ENCODE data around the gene RBM25.
A peak's percentile ranks its signal among the peaks of the same experiment; 100 is the strongest.

RBM25 gene

GRCh38 chr14:73100334-73100733 is 42.0 kb downstream of the RBM25 start:
- Histone ChIP-seq H2BK5ac (ENCODE audit: low read depth, low read length, poor library complexity, severe bottlenecking) (no peak overlapping the region), H3K36me3 (ENCODE audit: control insufficient read depth in 1 of 2, insufficient read depth in 2 of 2, low read depth in 1 of 2, low read length in 2 of 2) (peaks cover 24 to 96% of the 10 kb centered on the region in 2 experiments), H3K4me1 (ENCODE audit: control insufficient read depth, insufficient read depth, low read depth, low read length) (no peaks in the 10 kb centered on the region), H3K4me3 (ENCODE audit: insufficient read depth in 1 of 2, low read depth in 1 of 2, low read length in 2 of 2) (no peak overlapping the region), H3K9ac (ENCODE audit: low read length) (no peak overlapping the region), H2BK120ac (ENCODE audit: low read depth, low read length) (no peak overlapping the region), H2BK15ac (ENCODE audit: low read depth, poor library complexity, severe bottlenecking) (no peak overlapping the region), H3K14ac (ENCODE audit: low read length in 2 of 2) (no peak overlapping the region), H2AK5ac (ENCODE audit: low read length, severe bottlenecking) (no peak overlapping the region), H4K8ac (ENCODE audit: low read length) (no peak overlapping the region), H3K18ac (ENCODE audit: low read depth in 1 of 2, low read length in 2 of 2) (no peak overlapping the region), H3K4me2 (ENCODE audit: low read length, poor library complexity, severe bottlenecking) (no peak overlapping the region), H3K27ac (ENCODE audit: low read length, poor library complexity, severe bottlenecking) (no peak overlapping the region), H3K4ac (ENCODE audit: low read depth in 1 of 2, low read length in 2 of 2) (no peak overlapping the region), H3K79me1 (replicated peaks; ENCODE audit: low read length, poor library complexity, severe bottlenecking) (peaks cover 19% of the 10 kb centered on the region), H4K91ac (ENCODE audit: low read length) (no peak overlapping the region), H3K9me3 (ENCODE audit: control insufficient read depth, low read length) (no peaks in the 10 kb centered on the region), H2AFZ (ENCODE audit: low read depth, low read length) (no peak overlapping the region), H2BK12ac (ENCODE audit: low read length in 2 of 2) (no peak overlapping the region), H3K23ac (ENCODE audit: low read length in 2 of 2) (no peak overlapping the region), H3K27me3 (ENCODE audit: control insufficient read depth in 1 of 2, insufficient read depth in 1 of 2, low read length in 2 of 2) (no peaks in the 10 kb centered on the region)
- WGBS: 99% methylated on average over 3 of the region's 4 CpGs
- no peak for DNase-seq

DNA sequence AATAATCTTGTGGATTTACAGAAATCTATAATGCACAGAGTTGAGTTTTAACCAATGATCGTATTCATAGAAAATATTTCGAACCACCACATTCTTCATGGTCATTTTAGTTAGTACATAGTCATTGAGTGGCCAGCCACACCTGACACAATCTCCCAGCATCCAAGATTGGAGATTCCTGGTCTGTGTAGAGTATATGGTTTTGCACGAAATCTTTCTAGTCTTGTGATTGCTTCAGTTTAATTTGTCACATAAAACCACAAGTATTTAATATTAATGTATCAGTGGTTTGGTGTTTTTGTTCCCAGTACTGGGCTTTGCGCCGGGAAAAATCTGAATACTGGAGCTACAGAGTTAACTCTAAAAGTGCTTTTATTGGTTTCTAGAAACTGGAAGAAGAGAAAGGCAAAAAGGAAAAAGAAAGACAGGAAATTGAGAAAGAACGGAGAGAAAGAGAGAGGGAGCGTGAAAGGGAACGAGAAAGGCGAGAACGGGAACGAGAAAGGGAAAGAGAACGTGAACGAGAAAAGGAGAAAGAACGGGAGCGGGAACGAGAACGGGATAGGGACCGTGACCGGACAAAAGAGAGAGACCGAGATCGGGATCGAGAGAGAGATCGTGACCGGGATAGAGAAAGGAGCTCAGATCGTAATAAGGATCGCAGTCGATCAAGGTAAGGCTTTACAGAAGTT is 44.6 kb downstream of the RBM25 start:
- Histone ChIP-seq H2BK15ac (ENCODE audit: low read depth, poor library complexity, severe bottlenecking) (no peak overlapping the region), H4K8ac (ENCODE audit: low read length) (no peak overlapping the region), H3K9ac (ENCODE audit: low read length) (no peak overlapping the region), H2AFZ (ENCODE audit: low read depth, low read length) (no peak overlapping the region), H3K23ac (ENCODE audit: low read length in 2 of 2) (no peak overlapping the region), H3K4me2 (ENCODE audit: low read length, poor library complexity, severe bottlenecking) (no peak overlapping the region), H3K27me3 (ENCODE audit: control insufficient read depth in 1 of 2, insufficient read depth in 1 of 2, low read length in 2 of 2) (no peaks in the 10 kb centered on the region), H3K79me1 (replicated peaks; ENCODE audit: low read length, poor library complexity, severe bottlenecking) (peaks cover 17% of the 10 kb centered on the region), H2BK120ac (ENCODE audit: low read depth, low read length) (no peak overlapping the region), H2BK12ac (ENCODE audit: low read length in 2 of 2) (no peak overlapping the region), H3K27ac (ENCODE audit: low read length, poor library complexity, severe bottlenecking) (no peak overlapping the region), H3K4me1 (ENCODE audit: control insufficient read depth, insufficient read depth, low read depth, low read length) (no peaks in the 10 kb centered on the region), H3K14ac (ENCODE audit: low read length in 2 of 2) (no peak overlapping the region), H3K4me3 (ENCODE audit: insufficient read depth in 1 of 2, low read depth in 1 of 2, low read length in 2 of 2) (no peak overlapping the region), H3K4ac (ENCODE audit: low read depth in 1 of 2, low read length in 2 of 2) (no peak overlapping the region), H4K91ac (ENCODE audit: low read length) (no peak overlapping the region), H3K18ac (ENCODE audit: low read depth in 1 of 2, low read length in 2 of 2) (no peak overlapping the region), H2AK5ac (ENCODE audit: low read length, severe bottlenecking) (no peak overlapping the region), H3K36me3 (ENCODE audit: control insufficient read depth in 1 of 2, insufficient read depth in 2 of 2, low read depth in 1 of 2, low read length in 2 of 2) (peaks cover 22 to 100% of the 10 kb centered on the region in 2 experiments), H2BK5ac (ENCODE audit: low read depth, low read length, poor library complexity, severe bottlenecking) (no peak overlapping the region), H3K9me3 (ENCODE audit: control insufficient read depth, low read length) (no peaks in the 10 kb centered on the region)
- 97% methylated on average over 25 of the region's 27 CpGs for WGBS
- DNase-seq: no peak

DNA sequence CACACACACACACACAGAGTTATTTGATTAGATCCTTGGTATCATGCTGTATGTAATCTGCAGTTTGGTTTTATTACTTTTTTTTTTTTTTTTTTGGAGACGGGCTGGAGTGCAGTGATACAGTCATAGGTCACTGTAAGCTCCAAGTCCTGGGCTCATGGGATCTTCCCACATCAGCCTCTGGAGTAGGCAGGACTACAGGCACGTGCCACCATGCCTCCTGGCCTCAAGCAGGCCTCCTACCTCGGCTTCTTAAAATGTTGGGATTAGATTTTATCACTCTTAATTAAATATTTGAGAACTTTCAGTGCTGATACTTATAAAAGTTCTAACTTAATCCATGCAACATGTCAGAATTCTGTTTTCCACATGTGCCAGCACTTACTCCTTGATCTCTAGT is 46.7 kb downstream of the RBM25 start:
- WGBS: no CpG with 5 or more reads among the region's 3 CpGs
- H2BK15ac ChIP-seq (ENCODE audit: low read depth, poor library complexity, severe bottlenecking): no peak overlapping the region
- H2BK12ac ChIP-seq (ENCODE audit: low read length in 2 of 2): no peak overlapping the region
- no peak overlapping the region for H2BK5ac ChIP-seq (ENCODE audit: low read depth, low read length, poor library complexity, severe bottlenecking)
- H3K27me3 ChIP-seq (ENCODE audit: control insufficient read depth in 1 of 2, insufficient read depth in 1 of 2, low read length in 2 of 2): no peaks in the 10 kb centered on the region
- no peak overlapping the region for H2BK120ac ChIP-seq (ENCODE audit: low read depth, low read length)
- no peak overlapping the region for H3K27ac ChIP-seq (ENCODE audit: low read length, poor library complexity, severe bottlenecking)
- H3K4me3 ChIP-seq (ENCODE audit: insufficient read depth in 1 of 2, low read depth in 1 of 2, low read length in 2 of 2): no peak overlapping the region
- DNase-seq: no peak
- H3K23ac ChIP-seq (ENCODE audit: low read length in 2 of 2): no peak overlapping the region
- no peak overlapping the region for H4K8ac ChIP-seq (ENCODE audit: low read length)
- no peaks in the 10 kb centered on the region for H3K4me1 ChIP-seq (ENCODE audit: control insufficient read depth, insufficient read depth, low read depth, low read length)
- peaks cover 27 to 100% of the 10 kb centered on the region in 2 experiments for H3K36me3 ChIP-seq (ENCODE audit: control insufficient read depth in 1 of 2, insufficient read depth in 2 of 2, low read depth in 1 of 2, low read length in 2 of 2)
- peak overlapping the region; percentile 18 for H3K9ac ChIP-seq (ENCODE audit: low read length)
- no peak overlapping the region for H3K14ac ChIP-seq (ENCODE audit: low read length in 2 of 2)
- H3K79me1 ChIP-seq (replicated peaks; ENCODE audit: low read length, poor library complexity, severe bottlenecking): peaks cover 14% of the 10 kb centered on the region
- H3K9me3 ChIP-seq (ENCODE audit: control insufficient read depth, low read length): no peaks in the 10 kb centered on the region
- H2AK5ac ChIP-seq (ENCODE audit: low read length, severe bottlenecking): no peak overlapping the region
- H2AFZ ChIP-seq (ENCODE audit: low read depth, low read length): no peak overlapping the region
- no peak overlapping the region for H3K4ac ChIP-seq (ENCODE audit: low read depth in 1 of 2, low read length in 2 of 2)
- H3K18ac ChIP-seq (ENCODE audit: low read depth in 1 of 2, low read length in 2 of 2): no peak overlapping the region
- H3K4me2 ChIP-seq (ENCODE audit: low read length, poor library complexity, severe bottlenecking): no peak overlapping the region
- no peak overlapping the region for H4K91ac ChIP-seq (ENCODE audit: low read length)

DNA sequence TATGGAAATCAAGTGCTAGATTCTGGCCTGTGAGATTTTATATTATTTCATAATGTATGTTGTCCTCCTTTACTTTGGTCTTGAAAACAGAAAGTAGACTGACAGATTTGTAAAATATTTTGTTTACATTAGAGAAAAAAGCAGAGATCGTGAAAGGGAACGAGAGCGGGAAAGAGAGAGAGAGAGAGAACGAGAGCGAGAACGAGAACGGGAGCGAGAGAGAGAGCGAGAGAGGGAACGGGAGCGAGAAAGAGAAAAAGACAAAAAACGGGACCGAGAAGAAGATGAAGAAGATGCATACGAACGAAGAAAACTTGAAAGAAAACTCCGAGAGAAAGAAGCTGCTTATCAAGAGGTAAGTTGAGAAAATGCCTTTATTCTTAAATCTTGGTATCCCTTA is 47.4 kb downstream of the RBM25 start:
- H2BK15ac ChIP-seq (ENCODE audit: low read depth, poor library complexity, severe bottlenecking): no peak overlapping the region
- H3K9ac ChIP-seq (ENCODE audit: low read length): no peak overlapping the region
- H2AFZ ChIP-seq (ENCODE audit: low read depth, low read length): no peak overlapping the region
- no peaks in the 10 kb centered on the region for H3K27me3 ChIP-seq (ENCODE audit: control insufficient read depth in 1 of 2, insufficient read depth in 1 of 2, low read length in 2 of 2)
- 97% methylated on average over 13 of the region's 16 CpGs for WGBS
- H4K91ac ChIP-seq (ENCODE audit: low read length): no peak overlapping the region
- no peak for DNase-seq
- no peak overlapping the region for H3K4me3 ChIP-seq (ENCODE audit: insufficient read depth in 1 of 2, low read depth in 1 of 2, low read length in 2 of 2)
- no peak overlapping the region for H3K14ac ChIP-seq (ENCODE audit: low read length in 2 of 2)
- no peak overlapping the region for H3K18ac ChIP-seq (ENCODE audit: low read depth in 1 of 2, low read length in 2 of 2)
- H3K79me1 ChIP-seq (replicated peaks; ENCODE audit: low read length, poor library complexity, severe bottlenecking): peaks cover 14% of the 10 kb centered on the region
- H3K9me3 ChIP-seq (ENCODE audit: control insufficient read depth, low read length): no peaks in the 10 kb centered on the region
- H3K4ac ChIP-seq (ENCODE audit: low read depth in 1 of 2, low read length in 2 of 2): no peak overlapping the region
- no peak overlapping the region for H3K23ac ChIP-seq (ENCODE audit: low read length in 2 of 2)
- H4K8ac ChIP-seq (ENCODE audit: low read length): no peak overlapping the region
- peaks cover 33 to 99% of the 10 kb centered on the region in 2 experiments for H3K36me3 ChIP-seq (ENCODE audit: control insufficient read depth in 1 of 2, insufficient read depth in 2 of 2, low read depth in 1 of 2, low read length in 2 of 2)
- no peak overlapping the region for H3K27ac ChIP-seq (ENCODE audit: low read length, poor library complexity, severe bottlenecking)
- no peak overlapping the region for H2BK12ac ChIP-seq (ENCODE audit: low read length in 2 of 2)
- H3K4me2 ChIP-seq (ENCODE audit: low read length, poor library complexity, severe bottlenecking): no peak overlapping the region
- H2AK5ac ChIP-seq (ENCODE audit: low read length, severe bottlenecking): no peak overlapping the region
- no peak overlapping the region for H2BK120ac ChIP-seq (ENCODE audit: low read depth, low read length)
- H3K4me1 ChIP-seq (ENCODE audit: control insufficient read depth, insufficient read depth, low read depth, low read length): no peaks in the 10 kb centered on the region
- no peak overlapping the region for H2BK5ac ChIP-seq (ENCODE audit: low read depth, low read length, poor library complexity, severe bottlenecking)

Measured in mesenchymal stem cell (in vitro differentiated cells and primary cell).